GM12878 (cell line): Measurements from ENCODE around the gene LYZL2.

ENCODE experiments used
- TF ChIP-seq, protein P1 (sequence below): fragments of 450-650 bp; IDR thresholded peaks from 2 replicates; pipeline ENCODE4 v1.6.1; 2017; ENCODE audit warnings: borderline replicate concordance
- TF ChIP-seq, protein P2 (sequence below): IDR thresholded peaks from 2 replicates; pipeline ENCODE4 v1.6.1; 2012; ENCODE audit warnings: low read length, inconsistent platforms
- TF ChIP-seq, protein P3 (sequence below): IDR thresholded peaks from 2 replicates; pipeline ENCODE4 v1.6.1; 2011; ENCODE audit warnings: borderline replicate concordance, low read depth, mild to moderate bottlenecking, moderate library complexity, mixed read lengths, low read length; ENCODE audit not compliant: insufficient read depth; ENCODE audit errors: extremely low read length
- TF ChIP-seq, protein P4 (sequence below): IDR thresholded peaks from 2 replicates; pipeline ENCODE4 v1.6.1; 2012; ENCODE audit warnings: mild to moderate bottlenecking, low read depth, low read length

DNA sequence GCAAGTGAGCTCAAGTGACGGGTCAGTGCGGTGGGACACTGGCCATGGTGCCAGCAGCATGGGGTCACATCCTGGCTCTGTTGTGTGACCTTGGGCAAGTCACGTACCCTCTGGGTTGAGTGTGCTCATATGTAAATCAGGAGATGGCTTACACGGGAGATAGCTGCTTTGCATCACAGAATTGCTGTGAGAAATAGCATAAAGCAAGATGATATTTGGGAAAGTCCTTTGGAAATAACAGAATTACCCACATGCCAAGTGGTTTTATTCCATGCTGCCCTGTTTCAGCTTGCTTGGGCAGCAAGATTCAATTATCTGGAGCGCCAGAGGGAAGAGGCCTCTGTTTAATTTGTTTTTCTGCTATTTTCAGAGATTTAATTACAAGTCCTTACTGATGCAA lies 48.9 kb downstream of the LYZL2 start:
- TF ChIP-seq, protein P1, sequence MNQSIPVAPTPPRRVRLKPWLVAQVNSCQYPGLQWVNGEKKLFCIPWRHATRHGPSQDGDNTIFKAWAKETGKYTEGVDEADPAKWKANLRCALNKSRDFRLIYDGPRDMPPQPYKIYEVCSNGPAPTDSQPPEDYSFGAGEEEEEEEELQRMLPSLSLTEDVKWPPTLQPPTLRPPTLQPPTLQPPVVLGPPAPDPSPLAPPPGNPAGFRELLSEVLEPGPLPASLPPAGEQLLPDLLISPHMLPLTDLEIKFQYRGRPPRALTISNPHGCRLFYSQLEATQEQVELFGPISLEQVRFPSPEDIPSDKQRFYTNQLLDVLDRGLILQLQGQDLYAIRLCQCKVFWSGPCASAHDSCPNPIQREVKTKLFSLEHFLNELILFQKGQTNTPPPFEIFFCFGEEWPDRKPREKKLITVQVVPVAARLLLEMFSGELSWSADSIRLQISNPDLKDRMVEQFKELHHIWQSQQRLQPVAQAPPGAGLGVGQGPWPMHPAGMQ, result no peak
- TF ChIP-seq, protein P2, sequence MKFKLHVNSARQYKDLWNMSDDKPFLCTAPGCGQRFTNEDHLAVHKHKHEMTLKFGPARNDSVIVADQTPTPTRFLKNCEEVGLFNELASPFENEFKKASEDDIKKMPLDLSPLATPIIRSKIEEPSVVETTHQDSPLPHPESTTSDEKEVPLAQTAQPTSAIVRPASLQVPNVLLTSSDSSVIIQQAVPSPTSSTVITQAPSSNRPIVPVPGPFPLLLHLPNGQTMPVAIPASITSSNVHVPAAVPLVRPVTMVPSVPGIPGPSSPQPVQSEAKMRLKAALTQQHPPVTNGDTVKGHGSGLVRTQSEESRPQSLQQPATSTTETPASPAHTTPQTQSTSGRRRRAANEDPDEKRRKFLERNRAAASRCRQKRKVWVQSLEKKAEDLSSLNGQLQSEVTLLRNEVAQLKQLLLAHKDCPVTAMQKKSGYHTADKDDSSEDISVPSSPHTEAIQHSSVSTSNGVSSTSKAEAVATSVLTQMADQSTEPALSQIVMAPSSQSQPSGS, result no peak
- TF ChIP-seq, protein P3, sequence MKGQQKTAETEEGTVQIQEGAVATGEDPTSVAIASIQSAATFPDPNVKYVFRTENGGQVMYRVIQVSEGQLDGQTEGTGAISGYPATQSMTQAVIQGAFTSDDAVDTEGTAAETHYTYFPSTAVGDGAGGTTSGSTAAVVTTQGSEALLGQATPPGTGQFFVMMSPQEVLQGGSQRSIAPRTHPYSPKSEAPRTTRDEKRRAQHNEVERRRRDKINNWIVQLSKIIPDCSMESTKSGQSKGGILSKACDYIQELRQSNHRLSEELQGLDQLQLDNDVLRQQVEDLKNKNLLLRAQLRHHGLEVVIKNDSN, result no peak
- TF ChIP-seq, protein P4, sequence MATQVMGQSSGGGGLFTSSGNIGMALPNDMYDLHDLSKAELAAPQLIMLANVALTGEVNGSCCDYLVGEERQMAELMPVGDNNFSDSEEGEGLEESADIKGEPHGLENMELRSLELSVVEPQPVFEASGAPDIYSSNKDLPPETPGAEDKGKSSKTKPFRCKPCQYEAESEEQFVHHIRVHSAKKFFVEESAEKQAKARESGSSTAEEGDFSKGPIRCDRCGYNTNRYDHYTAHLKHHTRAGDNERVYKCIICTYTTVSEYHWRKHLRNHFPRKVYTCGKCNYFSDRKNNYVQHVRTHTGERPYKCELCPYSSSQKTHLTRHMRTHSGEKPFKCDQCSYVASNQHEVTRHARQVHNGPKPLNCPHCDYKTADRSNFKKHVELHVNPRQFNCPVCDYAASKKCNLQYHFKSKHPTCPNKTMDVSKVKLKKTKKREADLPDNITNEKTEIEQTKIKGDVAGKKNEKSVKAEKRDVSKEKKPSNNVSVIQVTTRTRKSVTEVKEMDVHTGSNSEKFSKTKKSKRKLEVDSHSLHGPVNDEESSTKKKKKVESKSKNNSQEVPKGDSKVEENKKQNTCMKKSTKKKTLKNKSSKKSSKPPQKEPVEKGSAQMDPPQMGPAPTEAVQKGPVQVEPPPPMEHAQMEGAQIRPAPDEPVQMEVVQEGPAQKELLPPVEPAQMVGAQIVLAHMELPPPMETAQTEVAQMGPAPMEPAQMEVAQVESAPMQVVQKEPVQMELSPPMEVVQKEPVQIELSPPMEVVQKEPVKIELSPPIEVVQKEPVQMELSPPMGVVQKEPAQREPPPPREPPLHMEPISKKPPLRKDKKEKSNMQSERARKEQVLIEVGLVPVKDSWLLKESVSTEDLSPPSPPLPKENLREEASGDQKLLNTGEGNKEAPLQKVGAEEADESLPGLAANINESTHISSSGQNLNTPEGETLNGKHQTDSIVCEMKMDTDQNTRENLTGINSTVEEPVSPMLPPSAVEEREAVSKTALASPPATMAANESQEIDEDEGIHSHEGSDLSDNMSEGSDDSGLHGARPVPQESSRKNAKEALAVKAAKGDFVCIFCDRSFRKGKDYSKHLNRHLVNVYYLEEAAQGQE, result no peak
